SK-N-SH treated with all-trans-retinoic acid at 6 μM for 48 hours (cell line): ENCODE data around the gene COL5A2.

ENCODE experiments used
- ATAC-seq: fragments of 200-7000 bp; cut with Tn5 transposase; 3 replicates; pipeline ENCODE4 v1.9.1; 2020; ENCODE audit warnings: mild to moderate bottlenecking, moderate library complexity
- ARNTL ChIP-seq: fragments of 450-650 bp; formaldehyde crosslinking; IDR thresholded peaks from 2 replicates; pipeline ENCODE4 v1.5.0; 2020; ENCODE audit warnings: low read depth, mild to moderate bottlenecking, moderate library complexity, borderline replicate concordance
- BACH2 ChIP-seq: fragments of 250-450 bp; sonication (Bioruptor Pico); IDR thresholded peaks from 2 replicates; pipeline ENCODE4 v1.9.0; 2021; ENCODE audit warnings: mild to moderate bottlenecking, borderline replicate concordance
- CSDC2 ChIP-seq: fragments of 250-450 bp; sonication (Bioruptor Pico); IDR thresholded peaks from 2 replicates; pipeline ENCODE4 v1.5.0; 2020; ENCODE audit warnings: mild to moderate bottlenecking, moderate library complexity
- ESRRG ChIP-seq: fragments of 250-450 bp; sonication (Bioruptor Pico); IDR thresholded peaks from 2 replicates; pipeline ENCODE4 v1.6.1; 2021; ENCODE audit warnings: mild to moderate bottlenecking
- GLIS3 ChIP-seq: fragments of 250-450 bp; sonication (Bioruptor Pico); IDR thresholded peaks from 2 replicates; pipeline ENCODE4 v1.5.0; 2020; ENCODE audit warnings: mild to moderate bottlenecking, moderate library complexity
- ISL1 ChIP-seq: fragments of 250-450 bp; sonication (Bioruptor Pico); IDR thresholded peaks from 2 replicates; pipeline ENCODE4 v2.1.2; 2022; ENCODE audit warnings: mild to moderate bottlenecking, moderate library complexity
- PPARA ChIP-seq: fragments of 250-450 bp; sonication (Bioruptor Pico); IDR thresholded peaks from 2 replicates; pipeline ENCODE4 v1.5.0; 2020; ENCODE audit warnings: mild to moderate bottlenecking, borderline replicate concordance
- RARB ChIP-seq: fragments of 250-450 bp; sonication (Bioruptor Pico); IDR thresholded peaks from 2 replicates; pipeline ENCODE4 v1.8.0; 2021; ENCODE audit warnings: mild to moderate bottlenecking, moderate library complexity
- TCF4 ChIP-seq: fragments of 250-450 bp; sonication (Bioruptor Pico); IDR thresholded peaks from 2 replicates; pipeline ENCODE4 v1.8.0; 2021; ENCODE audit warnings: mild to moderate bottlenecking, moderate library complexity, borderline replicate concordance
- TOX ChIP-seq: fragments of 250-450 bp; sonication (Bioruptor Pico); IDR thresholded peaks from 2 replicates; pipeline ENCODE4 v1.8.0; 2021; ENCODE audit warnings: mild to moderate bottlenecking, moderate library complexity, borderline replicate concordance
- ZFP3 ChIP-seq: fragments of 250-450 bp; sonication (Bioruptor Pico); IDR thresholded peaks from 2 replicates; pipeline ENCODE4 v1.5.0; 2020; ENCODE audit warnings: mild to moderate bottlenecking, moderate library complexity
- ZFP30 ChIP-seq: fragments of 450-650 bp; formaldehyde crosslinking; IDR thresholded peaks from 2 replicates; pipeline ENCODE4 v1.5.0; 2022; ENCODE audit warnings: mild to moderate bottlenecking, moderate library complexity
- ZNF565 ChIP-seq: fragments of 450-650 bp; formaldehyde crosslinking; conservative IDR thresholded peaks from 2 replicates; pipeline ENCODE4 v1.5.0; 2020; ENCODE audit warnings: low read depth, mild to moderate bottlenecking, moderate library complexity
- ZNF70 ChIP-seq: fragments of 450-650 bp; formaldehyde crosslinking; IDR thresholded peaks from 2 replicates; pipeline ENCODE4 v1.5.0; 2020; ENCODE audit warnings: mild to moderate bottlenecking, moderate library complexity
- TF ChIP-seq, protein P1 (sequence below): fragments of 250-450 bp; sonication (Bioruptor Pico); IDR thresholded peaks from 2 replicates; pipeline ENCODE4 v1.5.1; 2020; ENCODE audit warnings: low read depth, mild to moderate bottlenecking, moderate library complexity
- TF ChIP-seq, protein P2 (sequence below): fragments of 250-450 bp; sonication (Bioruptor Pico); IDR thresholded peaks from 2 replicates; pipeline ENCODE4 v1.8.0; 2021; ENCODE audit warnings: low read depth, mild to moderate bottlenecking, moderate library complexity, borderline replicate concordance
- TF ChIP-seq, protein P3 (sequence below): fragments of 250-450 bp; sonication (Bioruptor Pico); IDR thresholded peaks from 2 replicates; pipeline ENCODE4 v1.5.0; 2020; ENCODE audit warnings: mild to moderate bottlenecking, moderate library complexity
- TF ChIP-seq, protein P4 (sequence below): fragments of 250-450 bp; sonication (Bioruptor Pico); IDR thresholded peaks from 2 replicates; pipeline ENCODE4 v1.8.0; 2020; ENCODE audit warnings: mild to moderate bottlenecking, moderate library complexity, borderline replicate concordance

COL5A2 gene

DNA sequence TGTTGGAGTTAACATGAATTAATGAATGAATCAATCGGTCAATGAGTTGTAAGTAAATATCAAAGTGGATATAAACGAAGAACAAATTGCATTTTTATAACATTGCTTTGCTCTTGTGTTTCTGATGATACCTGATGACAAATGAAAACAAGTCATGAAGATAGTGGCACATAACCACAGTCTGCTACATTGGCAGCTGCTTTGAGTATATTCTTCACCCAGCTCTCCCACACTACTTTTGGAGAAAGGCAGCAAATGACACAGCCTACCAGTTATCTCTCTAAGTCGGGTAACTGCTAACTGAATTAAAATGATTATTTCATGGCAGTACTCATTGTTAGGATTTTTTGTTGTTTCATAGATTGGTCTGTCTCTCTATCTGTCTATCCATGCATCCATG lies 76.8 kb downstream of the COL5A2 start:
- TF ChIP-seq ESRRG (no peak), ZNF70 (no peak), ARNTL (no peak), TCF4 (CRISPR knock-in tag) (no peak)
- peak; percentile 35; the same call in 1 of the 3 replicates for ATAC-seq

DNA sequence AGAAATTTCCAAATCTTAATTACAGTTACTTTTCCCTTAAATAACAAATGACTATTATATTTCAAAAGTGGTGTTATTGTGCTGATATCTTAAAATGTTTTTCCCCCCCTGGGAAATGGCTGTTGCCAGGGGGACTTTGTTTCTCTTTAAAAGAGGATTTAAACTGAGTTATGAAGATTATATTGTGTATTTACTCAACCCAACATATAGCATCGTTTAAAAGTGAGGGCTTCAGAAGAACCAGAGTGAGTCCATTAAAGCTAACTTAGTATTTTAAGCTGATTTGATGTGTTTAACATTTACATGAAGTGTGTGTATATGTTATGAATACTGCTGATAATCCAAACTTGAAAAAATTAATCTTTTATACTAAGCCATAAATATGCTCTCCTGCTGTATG lies 81.6 kb downstream of the COL5A2 start:
- no peak for ATAC-seq
- no peak for TF ChIP-seq RARB (CRISPR knock-in tag)
- TF ChIP-seq CSDC2 (CRISPR knock-in tag): peak; percentile 93; the same call in 1 of the 2 replicates
- TF ChIP-seq GLIS3: no peak
- no peak for TF ChIP-seq ARNTL
- TF ChIP-seq ISL1 (CRISPR knock-in tag): peak; percentile 66
- TF ChIP-seq TOX (CRISPR knock-in tag): no peak
- TF ChIP-seq TCF4 (CRISPR knock-in tag): no peak

DNA sequence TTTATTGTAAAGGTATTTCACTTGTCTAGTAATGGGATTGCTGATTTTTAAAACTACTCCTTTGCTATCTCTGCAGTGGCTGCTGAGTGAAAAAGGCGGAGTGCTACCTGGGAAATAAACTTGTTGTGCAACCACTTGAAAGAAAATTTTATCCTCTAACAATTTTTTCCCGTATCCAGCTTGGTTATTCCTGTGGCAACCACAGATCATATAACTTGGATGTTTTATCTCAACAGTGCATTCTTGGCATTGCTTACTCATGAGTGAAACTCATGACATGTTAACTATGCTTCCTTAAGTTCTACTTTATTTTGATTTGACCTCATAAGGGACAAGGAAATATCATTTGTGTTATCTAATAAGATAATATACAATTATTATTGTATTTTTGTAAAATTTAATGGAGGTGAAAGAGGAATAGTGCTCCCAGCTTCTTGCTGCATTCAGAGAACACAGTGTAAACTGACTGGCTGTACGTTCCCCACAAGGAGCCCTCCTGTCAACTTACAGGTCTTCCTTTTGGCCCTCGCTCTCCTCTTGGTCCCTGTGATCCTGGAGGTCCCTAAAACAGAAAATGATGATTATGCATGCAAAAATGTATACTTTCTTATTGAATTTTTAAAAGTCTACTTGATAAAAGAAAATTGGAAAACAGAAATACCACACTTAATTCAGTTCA lies 82.7 kb downstream of the COL5A2 start:
- ATAC-seq: peak; percentile 91

DNA sequence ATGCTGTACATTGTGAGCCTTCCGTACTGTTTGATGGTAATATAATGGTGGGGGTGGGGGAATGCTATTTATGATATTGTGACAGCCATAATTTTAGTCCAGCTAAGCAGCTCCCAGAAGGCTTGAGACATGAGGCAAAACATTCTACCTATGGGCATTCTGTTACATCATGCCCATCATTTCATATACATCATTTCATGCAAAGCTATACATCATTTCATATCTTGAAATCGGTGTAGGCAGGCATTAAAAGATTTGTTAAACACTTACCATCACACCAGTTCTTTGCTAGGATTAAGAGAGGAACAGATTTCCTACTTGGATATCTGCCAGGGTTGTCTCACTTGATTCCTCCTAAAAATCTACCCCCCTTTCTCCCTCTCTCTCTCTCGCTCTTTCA lies 84.5 kb downstream of the COL5A2 start:
- TF ChIP-seq ZNF70 (no peak), ISL1 (CRISPR knock-in tag) (no peak)
- no peak for ATAC-seq

More for the DNA sequence above, 82.7 kb downstream of the COL5A2 start:
- peak; percentile 41; the same call in 1 of the 2 replicates for TF ChIP-seq TOX (CRISPR knock-in tag)
- no peak for TF ChIP-seq ARNTL
- TF ChIP-seq ESRRG: no peak
- 0 out of 2 replicates have a peak, but pooled peaks have one; percentile 16 for TF ChIP-seq ZFP3 (CRISPR knock-in tag)
- TF ChIP-seq, protein P1, sequence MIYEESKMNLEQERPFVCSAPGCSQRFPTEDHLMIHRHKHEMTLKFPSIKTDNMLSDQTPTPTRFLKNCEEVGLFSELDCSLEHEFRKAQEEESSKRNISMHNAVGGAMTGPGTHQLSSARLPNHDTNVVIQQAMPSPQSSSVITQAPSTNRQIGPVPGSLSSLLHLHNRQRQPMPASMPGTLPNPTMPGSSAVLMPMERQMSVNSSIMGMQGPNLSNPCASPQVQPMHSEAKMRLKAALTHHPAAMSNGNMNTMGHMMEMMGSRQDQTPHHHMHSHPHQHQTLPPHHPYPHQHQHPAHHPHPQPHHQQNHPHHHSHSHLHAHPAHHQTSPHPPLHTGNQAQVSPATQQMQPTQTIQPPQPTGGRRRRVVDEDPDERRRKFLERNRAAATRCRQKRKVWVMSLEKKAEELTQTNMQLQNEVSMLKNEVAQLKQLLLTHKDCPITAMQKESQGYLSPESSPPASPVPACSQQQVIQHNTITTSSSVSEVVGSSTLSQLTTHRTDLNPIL (CRISPR knock-in tag): peak; percentile 73; the same call in 1 of the 2 replicates
- no peak for TF ChIP-seq TCF4 (CRISPR knock-in tag)
- no peak for TF ChIP-seq CSDC2 (CRISPR knock-in tag)
- TF ChIP-seq ISL1 (CRISPR knock-in tag): peak; percentile 95

DNA sequence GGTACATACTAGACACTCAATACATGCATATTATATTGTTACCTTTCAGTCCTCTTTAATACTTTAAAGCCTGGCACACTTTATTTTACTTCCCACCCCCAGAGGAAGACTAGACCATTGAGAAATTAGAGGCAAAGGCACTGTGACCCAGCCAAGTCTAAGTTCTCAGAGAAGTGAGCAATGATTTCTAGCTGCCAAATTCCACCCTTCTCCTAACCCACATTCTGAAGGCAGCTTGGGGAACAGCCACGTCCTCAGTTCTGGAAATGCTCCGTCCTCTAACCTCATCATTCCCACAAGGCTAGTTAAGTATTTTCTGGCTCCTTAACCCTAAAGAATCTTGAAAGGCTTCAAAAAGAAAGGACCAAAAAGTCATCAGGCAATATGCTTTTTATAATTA lies 86.6 kb downstream of the COL5A2 start:
- TF ChIP-seq, protein P2, sequence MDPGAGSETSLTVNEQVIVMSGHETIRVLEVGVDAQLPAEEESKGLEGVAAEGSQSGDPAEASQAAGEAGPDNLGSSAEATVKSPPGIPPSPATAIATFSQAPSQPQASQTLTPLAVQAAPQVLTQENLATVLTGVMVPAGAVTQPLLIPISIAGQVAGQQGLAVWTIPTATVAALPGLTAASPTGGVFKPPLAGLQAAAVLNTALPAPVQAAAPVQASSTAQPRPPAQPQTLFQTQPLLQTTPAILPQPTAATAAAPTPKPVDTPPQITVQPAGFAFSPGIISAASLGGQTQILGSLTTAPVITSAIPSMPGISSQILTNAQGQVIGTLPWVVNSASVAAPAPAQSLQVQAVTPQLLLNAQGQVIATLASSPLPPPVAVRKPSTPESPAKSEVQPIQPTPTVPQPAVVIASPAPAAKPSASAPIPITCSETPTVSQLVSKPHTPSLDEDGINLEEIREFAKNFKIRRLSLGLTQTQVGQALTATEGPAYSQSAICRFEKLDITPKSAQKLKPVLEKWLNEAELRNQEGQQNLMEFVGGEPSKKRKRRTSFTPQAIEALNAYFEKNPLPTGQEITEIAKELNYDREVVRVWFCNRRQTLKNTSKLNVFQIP (CRISPR knock-in tag): no peak
- TF ChIP-seq CSDC2 (CRISPR knock-in tag): 0 out of 2 replicates have a peak, but pooled peaks have one; percentile 57
- no peak for TF ChIP-seq TCF4 (CRISPR knock-in tag)
- TF ChIP-seq, all 23 proteins: peak for 1
- peak; percentile 8; the same call in 1 of the 3 replicates for ATAC-seq

DNA sequence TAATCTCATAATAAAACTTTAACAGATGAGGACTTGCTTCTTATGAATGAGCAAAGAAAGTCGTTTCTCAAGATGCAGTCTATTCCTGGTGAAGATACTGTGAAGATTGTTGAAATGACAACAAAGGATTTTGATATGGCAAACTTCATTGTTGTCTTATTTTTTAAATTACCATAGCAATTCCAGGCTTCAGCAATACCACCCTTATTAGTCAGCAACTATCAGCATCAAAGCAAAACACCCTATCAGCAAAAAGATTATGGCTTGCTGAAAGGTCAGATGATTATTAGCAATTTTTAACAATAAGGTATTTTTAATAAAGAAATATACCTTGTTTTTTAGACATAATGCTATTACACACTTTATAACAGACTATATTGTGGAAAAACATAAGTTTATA lies 88.3 kb downstream of the COL5A2 start:
- no peak for ATAC-seq
- TF ChIP-seq TCF4 (CRISPR knock-in tag) (no peak), ISL1 (CRISPR knock-in tag) (no peak), PPARA (CRISPR knock-in tag) (no peak), ZNF565 (CRISPR knock-in tag) (no peak), CSDC2 (CRISPR knock-in tag) (no peak), BACH2 (CRISPR knock-in tag) (no peak), ZFP3 (CRISPR knock-in tag) (no peak), ZNF70 (no peak), ESRRG (no peak), ZFP30 (CRISPR knock-in tag) (no peak)
- TF ChIP-seq, protein P2 (CRISPR knock-in tag): no peak
- TF ChIP-seq, protein P3, sequence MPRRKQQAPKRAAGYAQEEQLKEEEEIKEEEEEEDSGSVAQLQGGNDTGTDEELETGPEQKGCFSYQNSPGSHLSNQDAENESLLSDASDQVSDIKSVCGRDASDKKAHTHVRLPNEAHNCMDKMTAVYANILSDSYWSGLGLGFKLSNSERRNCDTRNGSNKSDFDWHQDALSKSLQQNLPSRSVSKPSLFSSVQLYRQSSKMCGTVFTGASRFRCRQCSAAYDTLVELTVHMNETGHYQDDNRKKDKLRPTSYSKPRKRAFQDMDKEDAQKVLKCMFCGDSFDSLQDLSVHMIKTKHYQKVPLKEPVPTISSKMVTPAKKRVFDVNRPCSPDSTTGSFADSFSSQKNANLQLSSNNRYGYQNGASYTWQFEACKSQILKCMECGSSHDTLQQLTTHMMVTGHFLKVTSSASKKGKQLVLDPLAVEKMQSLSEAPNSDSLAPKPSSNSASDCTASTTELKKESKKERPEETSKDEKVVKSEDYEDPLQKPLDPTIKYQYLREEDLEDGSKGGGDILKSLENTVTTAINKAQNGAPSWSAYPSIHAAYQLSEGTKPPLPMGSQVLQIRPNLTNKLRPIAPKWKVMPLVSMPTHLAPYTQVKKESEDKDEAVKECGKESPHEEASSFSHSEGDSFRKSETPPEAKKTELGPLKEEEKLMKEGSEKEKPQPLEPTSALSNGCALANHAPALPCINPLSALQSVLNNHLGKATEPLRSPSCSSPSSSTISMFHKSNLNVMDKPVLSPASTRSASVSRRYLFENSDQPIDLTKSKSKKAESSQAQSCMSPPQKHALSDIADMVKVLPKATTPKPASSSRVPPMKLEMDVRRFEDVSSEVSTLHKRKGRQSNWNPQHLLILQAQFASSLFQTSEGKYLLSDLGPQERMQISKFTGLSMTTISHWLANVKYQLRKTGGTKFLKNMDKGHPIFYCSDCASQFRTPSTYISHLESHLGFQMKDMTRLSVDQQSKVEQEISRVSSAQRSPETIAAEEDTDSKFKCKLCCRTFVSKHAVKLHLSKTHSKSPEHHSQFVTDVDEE (CRISPR knock-in tag): no peak
- TF ChIP-seq, protein P4, sequence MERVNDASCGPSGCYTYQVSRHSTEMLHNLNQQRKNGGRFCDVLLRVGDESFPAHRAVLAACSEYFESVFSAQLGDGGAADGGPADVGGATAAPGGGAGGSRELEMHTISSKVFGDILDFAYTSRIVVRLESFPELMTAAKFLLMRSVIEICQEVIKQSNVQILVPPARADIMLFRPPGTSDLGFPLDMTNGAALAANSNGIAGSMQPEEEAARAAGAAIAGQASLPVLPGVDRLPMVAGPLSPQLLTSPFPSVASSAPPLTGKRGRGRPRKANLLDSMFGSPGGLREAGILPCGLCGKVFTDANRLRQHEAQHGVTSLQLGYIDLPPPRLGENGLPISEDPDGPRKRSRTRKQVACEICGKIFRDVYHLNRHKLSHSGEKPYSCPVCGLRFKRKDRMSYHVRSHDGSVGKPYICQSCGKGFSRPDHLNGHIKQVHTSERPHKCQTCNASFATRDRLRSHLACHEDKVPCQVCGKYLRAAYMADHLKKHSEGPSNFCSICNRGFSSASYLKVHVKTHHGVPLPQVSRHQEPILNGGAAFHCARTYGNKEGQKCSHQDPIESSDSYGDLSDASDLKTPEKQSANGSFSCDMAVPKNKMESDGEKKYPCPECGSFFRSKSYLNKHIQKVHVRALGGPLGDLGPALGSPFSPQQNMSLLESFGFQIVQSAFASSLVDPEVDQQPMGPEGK: no peak
- TF ChIP-seq, protein P1 (CRISPR knock-in tag): no peak
